T-cell (primary cell): ENCODE measurements around the gene JAG1. TPM values are rescaled to one million over a fixed set of nuclear protein-coding genes. Genes with fewer than 3 reads are reported as not detected.

Experiments used
- ATAC-seq, 4 experiments: fragments of 200-7000 bp in 3 of 4; fragments of 150-1000 bp in 1 of 4; cut with Tn5 transposase; replicated peaks in 1 of 4; 1 replicate in 3 of 4; 2 replicates in 1 of 4; pipeline ENCODE4 v1.10.0; 2021; ENCODE audit warnings: moderate library complexity in 3 of 4, mild to moderate bottlenecking in 2 of 4, moderate number of reproducible peaks in 1 of 4
- CTCF ChIA-PET, 2 donors: fragments of 300-600 bp; sonication (Branson Sonifier 250); formaldehyde crosslinking; loops; one replicate each; lab custom pipeline; 2022; ENCODE audit warnings: antibody characterized with exemption in 2 of 2; lab: Charles Lee
- POLR2A ChIA-PET, 2 donors: fragments of 300-600 bp; sonication (Branson Sonifier 250); formaldehyde crosslinking; loops; one replicate each; lab custom pipeline; 2022; ENCODE audit warnings: antibody characterized with exemption in 2 of 2; lab: Charles Lee
- DNase-seq, 35 experiments: peaks; one replicate each; pipeline versions ENCODE4 v3.0.0 to v3.0.0-alpha.2; 2013 to 2023
- H3K27ac ChIP-seq: one replicate; pipeline ENCODE4 v1.5.1; 2013; ENCODE audit warnings: low read length
- H3K27me3 ChIP-seq, 2 experiments: replicated peaks in 1 of 2; 1 replicate in 1 of 2; 2 replicates in 1 of 2; pipeline versions ENCODE4 v1.6.1 to v1.7.0; 2013; ENCODE audit warnings: low read length in 1 of 2, mixed read lengths in 1 of 2; ENCODE audit not compliant: control insufficient read depth in 2 of 2, insufficient read depth in 2 of 2; ENCODE audit errors: extremely low read depth in 1 of 2
- H3K36me3 ChIP-seq, 2 donors: 1 replicate in 1 of 2; 2 replicates in 1 of 2; pipeline versions ENCODE4 v1.6.1 to v1.7.0; 2013; ENCODE audit warnings: low read length in 1 of 2; ENCODE audit not compliant: control insufficient read depth in 2 of 2, insufficient read depth in 1 of 2; ENCODE audit errors: extremely low read depth in 1 of 2
- H3K4me1 ChIP-seq, 2 experiments: 1 replicate in 1 of 2; 2 replicates in 1 of 2; pipeline versions ENCODE4 v1.6.1 to v1.7.0; 2013; ENCODE audit warnings: low read length in 2 of 2, mixed read lengths in 1 of 2; ENCODE audit not compliant: insufficient read depth in 2 of 2, control insufficient read depth in 1 of 2; ENCODE audit errors: extremely low read depth in 1 of 2
- H3K4me3 ChIP-seq, 2 donors: 1 replicate in 1 of 2; 2 replicates in 1 of 2; pipeline versions ENCODE4 v1.5.1 to v1.7.0; 2013; ENCODE audit warnings: mild to moderate bottlenecking in 2 of 2, low read length in 1 of 2, moderate library complexity in 1 of 2; ENCODE audit not compliant: control insufficient read depth in 1 of 2; ENCODE audit errors: extremely low read depth in 1 of 2
- H3K9me3 ChIP-seq: 2 replicates; pipeline ENCODE4 v1.7.0; 2013
- H3K27ac Mint-ChIP-seq, 2 donors: one replicate each; pipeline ENCODE4 v1.8.0; 2020 to 2021; ENCODE audit warnings: mild to moderate bottlenecking in 2 of 2, mixed read lengths in 2 of 2
- H3K27me3 Mint-ChIP-seq, 2 donors: one replicate each; pipeline ENCODE4 v1.8.0; 2021 to 2022; ENCODE audit warnings: mixed read lengths in 2 of 2
- H3K36me3 Mint-ChIP-seq: one replicate; pipeline ENCODE4 v1.8.0; 2021; ENCODE audit warnings: mixed read lengths
- H3K4me1 Mint-ChIP-seq, 3 donors: one replicate each; pipeline ENCODE4 v1.8.0; 2020 to 2022; ENCODE audit warnings: mixed read lengths in 3 of 3, mild to moderate bottlenecking in 1 of 3
- H3K4me3 Mint-ChIP-seq, 3 donors: one replicate each; pipeline ENCODE4 v1.8.0; 2020 to 2022; ENCODE audit warnings: mild to moderate bottlenecking in 3 of 3, mixed read lengths in 3 of 3, moderate library complexity in 3 of 3
- H3K9me3 Mint-ChIP-seq, 3 donors: one replicate each; pipeline ENCODE4 v1.8.0; 2020 to 2022; ENCODE audit warnings: mixed read lengths in 3 of 3
- WGBS: methylation state at CpG from one replicate; pipeline ENCODE4 v1.1.5; 2013; ENCODE audit warnings: missing lambda C conversion rate; ENCODE audit not compliant: insufficient coverage; 5-methylcytosine and 5-hydroxymethylcytosine counted together
- total RNA-seq, 35 experiments: library from RNA in 6 of 35; stranded (reverse) in 6 of 35; fragments of 120-200 nt in 1 of 35; gene quantifications; one replicate each; pipeline versions ENCODE4 v1.2.1 to v1.2.4 and lab custom pipeline; 2013 to 2026

The JAG1 gene
- total RNA-seq, 5 donors from 2014 or later (not counting 1 experiment from before 2014, with no cell fraction given): 0.12 to 1.1 (median 0.56) TPM

GRCh38 chr20:10658051-10658823 lies 15.6 kb downstream of the JAG1 start:
- H3K27me3 Mint-ChIP-seq: peaks cover 26 to 29% of the 10 kb centered on the region in 2 donors
- H3K4me3 ChIP-seq: no peak overlapping the region

GRCh38 chr20:10657453-10657852 lies 16.3 kb downstream of the JAG1 start:
- H3K27ac ChIP-seq: no peak overlapping the region

More at GRCh38 chr20:10658051-10658823, 15.6 kb downstream of the JAG1 start:
- Histone ChIP-seq H3K36me3 (no peaks in the 10 kb centered on the region), H3K9me3 (no peaks in the 10 kb centered on the region), H3K27ac (no peak overlapping the region), H3K27me3 (peaks cover 0 to 12% of the 10 kb centered on the region in 2 experiments), H3K4me1 (peaks cover 0 to 7% of the 10 kb centered on the region in 2 experiments)
- Mint-ChIP-seq H3K4me3 (no peak overlapping the region), H3K9me3 (peaks cover 0 to 5% (median 0%) of the 10 kb centered on the region in 3 donors), H3K36me3 (no peaks in the 10 kb centered on the region), H3K4me1 (no peaks in the 10 kb centered on the region), H3K27ac (no peak overlapping the region)
- POLR2A ChIA-PET: no interaction called here
- CTCF ChIA-PET: no interaction called here
- no peak for ATAC-seq
- WGBS: 96% methylated on average over 4 of the region's 13 CpGs
- DNase-seq: no peak

GRCh38 chr20:10655720-10656669 lies 17.8 kb downstream of the JAG1 start:
- H3K4me1 ChIP-seq: peaks cover 0 to 7% of the 10 kb centered on the region in 2 experiments

More at GRCh38 chr20:10657453-10657852, 16.3 kb downstream of the JAG1 start:
- Mint-ChIP-seq H3K27ac (no peak overlapping the region), H3K4me1 (no peaks in the 10 kb centered on the region), H3K9me3 (peaks cover 0 to 5% (median 0%) of the 10 kb centered on the region in 3 donors), H3K4me3 (no peak overlapping the region), H3K36me3 (no peaks in the 10 kb centered on the region), H3K27me3 (peaks cover 19 to 28% of the 10 kb centered on the region in 2 donors)
- peaks cover 0 to 7% of the 10 kb centered on the region in 2 experiments for H3K4me1 ChIP-seq
- DNase-seq: no peak
- WGBS: no CpG with 5 or more reads among the region's 1 CpG
- ChIA-PET POLR2A (no interaction called here), CTCF (no interaction called here)
- H3K9me3 ChIP-seq: no peaks in the 10 kb centered on the region
- no peak for ATAC-seq
- H3K27me3 ChIP-seq: peaks cover 0 to 16% of the 10 kb centered on the region in 2 experiments
- no peaks in the 10 kb centered on the region for H3K36me3 ChIP-seq
- H3K4me3 ChIP-seq: no peak overlapping the region

GRCh38 chr20:10654630-10655029 lies 19.2 kb downstream of the JAG1 start:
- ATAC-seq (no peak), DNase-seq (no peak)
- peaks cover 9 to 12% of the 10 kb centered on the region in 2 donors for H3K27me3 Mint-ChIP-seq
- POLR2A ChIA-PET: no interaction called here
- CTCF ChIA-PET: no interaction called here
- no peaks in the 10 kb centered on the region for H3K36me3 ChIP-seq
- H3K4me1 ChIP-seq: peaks cover 0 to 7% of the 10 kb centered on the region in 2 experiments
- no peak overlapping the region for H3K4me3 ChIP-seq
- no peaks in the 10 kb centered on the region for H3K36me3 Mint-ChIP-seq
- no peak overlapping the region for H3K27ac Mint-ChIP-seq
- H3K9me3 ChIP-seq: no peaks in the 10 kb centered on the region
- H3K9me3 Mint-ChIP-seq: no peaks in the 10 kb centered on the region
- peaks cover 0 to 17% of the 10 kb centered on the region in 2 experiments for H3K27me3 ChIP-seq
- WGBS: 59% methylated on average over 3 of the region's 7 CpGs
- no peaks in the 10 kb centered on the region for H3K4me1 Mint-ChIP-seq
- no peak overlapping the region for H3K4me3 Mint-ChIP-seq
- no peak overlapping the region for H3K27ac ChIP-seq

More at GRCh38 chr20:10655720-10656669, 17.8 kb downstream of the JAG1 start:
- Mint-ChIP-seq H3K4me3 (no peak overlapping the region), H3K36me3 (no peaks in the 10 kb centered on the region), H3K9me3 (no peaks in the 10 kb centered on the region), H3K4me1 (no peaks in the 10 kb centered on the region), H3K27ac (no peak overlapping the region), H3K27me3 (peaks cover 14 to 15% of the 10 kb centered on the region in 2 donors)
- peaks cover 0 to 16% of the 10 kb centered on the region in 2 experiments for H3K27me3 ChIP-seq
- CTCF ChIA-PET: no interaction called here
- no peaks in the 10 kb centered on the region for H3K9me3 ChIP-seq
- DNase-seq (no peak), ATAC-seq (no peak)
- no peaks in the 10 kb centered on the region for H3K36me3 ChIP-seq
- no peak overlapping the region for H3K4me3 ChIP-seq
- POLR2A ChIA-PET: no interaction called here
- no peak overlapping the region for H3K27ac ChIP-seq
- 95% methylated on average over 7 of the region's 15 CpGs for WGBS

- no peaks in the 10 kb centered on the region for H3K36me3 Mint-ChIP-seq
- Histone ChIP-seq H3K9me3 (no peaks in the 10 kb centered on the region), H3K27me3 (peaks cover 0 to 17% of the 10 kb centered on the region in 2 experiments), H3K4me1 (peaks cover 0 to 7% of the 10 kb centered on the region in 2 experiments), H3K36me3 (no peaks in the 10 kb centered on the region), H3K27ac (no peak overlapping the region), H3K4me3 (no peak overlapping the region)
- H3K9me3 Mint-ChIP-seq: no peaks in the 10 kb centered on the region
- DNase-seq (no peak), ATAC-seq (no peak)
- ChIA-PET POLR2A (no interaction called here), CTCF (no interaction called here)
- no peak overlapping the region for H3K4me3 Mint-ChIP-seq
- no peaks in the 10 kb centered on the region for H3K4me1 Mint-ChIP-seq
- H3K27me3 Mint-ChIP-seq: peaks cover 9 to 11% of the 10 kb centered on the region in 2 donors
- H3K27ac Mint-ChIP-seq: no peak overlapping the region
Measured at GRCh38 chr20:10654250-10654610, 19.6 kb downstream of the JAG1 start.

GRCh38 chr20:10653599-10654249 lies 20.1 kb downstream of the JAG1 start:
- POLR2A ChIA-PET: no interaction called here
- no peak overlapping the region for H3K27ac Mint-ChIP-seq
- Histone ChIP-seq H3K9me3 (no peaks in the 10 kb centered on the region), H3K4me3 (no peak overlapping the region), H3K36me3 (no peaks in the 10 kb centered on the region), H3K27ac (no peak overlapping the region), H3K27me3 (peaks cover 0 to 17% of the 10 kb centered on the region in 2 experiments), H3K4me1 (peaks cover 0 to 7% of the 10 kb centered on the region in 2 experiments)
- DNase-seq: no peak
- no peaks in the 10 kb centered on the region for H3K4me1 Mint-ChIP-seq
- WGBS: 80% methylated on average over 1 of the region's 13 CpGs
- no peak for ATAC-seq
- no peaks in the 10 kb centered on the region for H3K36me3 Mint-ChIP-seq
- H3K4me3 Mint-ChIP-seq: no peak overlapping the region
- no peaks in the 10 kb centered on the region for H3K9me3 Mint-ChIP-seq
- peaks cover 9 to 11% of the 10 kb centered on the region in 2 donors for H3K27me3 Mint-ChIP-seq
- CTCF ChIA-PET: no interaction called here
